Measurements from ENCODE around the gene ZFAND3.
"Not testable (repeated sequence)": the region's sequence is repeated elsewhere in the genome, so short reads cannot be mapped to it uniquely, and the experiment has no call there.

ZFAND3 gene

GRCh38 chr6:38016824-38017223, 197.3 kb downstream of the ZFAND3 start:
- no peak for DNase-seq

DNA sequence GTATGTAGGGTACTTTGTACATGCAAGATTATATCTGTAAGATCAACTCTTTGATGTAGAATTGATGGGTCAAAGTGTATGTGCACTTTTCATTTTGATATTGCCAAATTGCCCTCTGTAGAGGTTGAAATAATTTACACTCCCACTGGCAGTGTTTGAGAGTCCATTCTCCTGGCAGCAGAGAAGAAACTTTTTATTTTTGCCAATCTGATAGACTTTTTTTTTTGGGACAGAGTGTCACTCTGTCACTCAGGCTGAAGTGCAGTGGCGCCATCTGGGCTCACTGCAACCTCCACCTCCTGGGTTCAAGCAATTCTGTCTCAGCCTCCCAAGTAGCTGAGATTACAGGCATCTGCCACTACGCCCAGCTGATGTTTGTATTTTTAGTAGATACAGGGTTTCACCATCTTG, 199.2 kb downstream of the ZFAND3 start:
- DNase-seq, result no peak

GRCh38 chr6:38020593-38020992, 201.1 kb downstream of the ZFAND3 start:
- DNase-seq, result peak; percentile 58 to 94

- DNase-seq, result peak; percentile 50 to 93
These were observed 201.5 kb downstream of the ZFAND3 start for GRCh38 chr6:38021029-38021428.

- peak in 1 of 2 experiments; percentile 57 for DNase-seq
These were observed 202.0 kb downstream of the ZFAND3 start for GRCh38 chr6:38021571-38021970.

GRCh38 chr6:38022688-38023087, 203.2 kb downstream of the ZFAND3 start:
- no peak for DNase-seq

- no peak for DNase-seq
These were observed 205.4 kb downstream of the ZFAND3 start for GRCh38 chr6:38024908-38025307.

- no peak for DNase-seq
These were observed 205.9 kb downstream of the ZFAND3 start for GRCh38 chr6:38025451-38025850.

DNA sequence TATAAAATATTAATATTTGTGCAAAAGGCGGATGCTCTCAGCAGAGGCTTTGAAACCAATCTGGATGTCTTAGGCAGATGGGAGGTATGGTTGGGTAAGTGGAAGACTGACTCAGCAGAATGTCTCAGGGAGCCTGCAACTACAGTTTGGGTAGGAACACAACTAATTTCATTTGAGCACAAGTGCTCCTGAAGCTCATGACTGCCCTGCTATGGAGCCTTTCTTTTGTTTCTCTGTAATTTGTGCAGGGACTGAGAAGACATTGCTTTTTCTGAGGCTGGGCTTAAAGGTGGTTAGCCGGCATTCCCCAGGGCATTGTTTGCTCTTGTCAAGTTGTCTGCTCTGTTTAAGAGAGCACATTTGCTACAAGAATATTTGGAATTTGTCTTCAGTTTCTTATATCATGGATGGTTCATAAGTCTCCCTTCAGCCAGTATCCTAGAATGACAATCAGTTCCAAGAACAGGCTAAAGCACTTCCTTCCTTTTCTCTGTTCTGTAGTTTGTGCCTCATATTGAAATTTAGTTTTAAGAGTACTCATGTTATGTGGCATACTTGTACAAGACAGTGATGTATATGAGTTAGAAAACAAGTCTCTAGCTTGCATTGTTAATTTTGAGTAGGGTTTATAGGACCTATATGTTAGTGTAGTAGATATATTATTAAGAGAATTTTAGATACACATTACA, 208.3 kb downstream of the ZFAND3 start:
- no peak for DNase-seq

DNA sequence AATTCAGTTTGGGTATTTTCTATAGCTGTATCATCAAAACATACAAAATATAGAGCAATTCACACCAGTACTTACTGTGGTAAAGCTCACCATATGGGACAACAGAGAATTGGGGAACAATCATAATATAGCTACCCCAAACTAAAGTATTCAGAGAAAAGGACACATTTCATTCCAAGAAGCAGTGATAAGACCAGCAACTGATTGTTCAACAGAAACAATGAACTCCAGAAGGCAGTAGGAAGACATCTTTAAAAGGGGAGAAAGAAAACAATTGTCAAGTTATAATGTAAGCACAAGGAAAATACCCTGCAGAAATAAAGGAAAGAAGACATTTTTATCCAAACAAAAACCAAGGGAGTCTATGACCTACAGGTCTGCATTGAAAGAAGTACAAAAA, 210.9 kb downstream of the ZFAND3 start:
- no peak for DNase-seq

- DNase-seq, result no peak
These were observed 213.3 kb downstream of the ZFAND3 start for GRCh38 chr6:38032797-38033196.

GRCh38 chr6:38033442-38033982, 214.0 kb downstream of the ZFAND3 start:
- DNase-seq, result peak; percentile 65 to 91

GRCh38 chr6:38034274-38034914, 214.9 kb downstream of the ZFAND3 start:
- DNase-seq, result peak in 1 of 2 experiments; percentile 26

- DNase-seq, result no peak
These were observed 216.0 kb downstream of the ZFAND3 start for GRCh38 chr6:38035478-38035877.

GRCh38 chr6:38039502-38039901, 220.0 kb downstream of the ZFAND3 start:
- DNase-seq, result no peak

GRCh38 chr6:38040254-38040653, 220.7 kb downstream of the ZFAND3 start:
- no peak for DNase-seq

- no peak for DNase-seq
These were observed 223.8 kb downstream of the ZFAND3 start for GRCh38 chr6:38043259-38043753.

DNA sequence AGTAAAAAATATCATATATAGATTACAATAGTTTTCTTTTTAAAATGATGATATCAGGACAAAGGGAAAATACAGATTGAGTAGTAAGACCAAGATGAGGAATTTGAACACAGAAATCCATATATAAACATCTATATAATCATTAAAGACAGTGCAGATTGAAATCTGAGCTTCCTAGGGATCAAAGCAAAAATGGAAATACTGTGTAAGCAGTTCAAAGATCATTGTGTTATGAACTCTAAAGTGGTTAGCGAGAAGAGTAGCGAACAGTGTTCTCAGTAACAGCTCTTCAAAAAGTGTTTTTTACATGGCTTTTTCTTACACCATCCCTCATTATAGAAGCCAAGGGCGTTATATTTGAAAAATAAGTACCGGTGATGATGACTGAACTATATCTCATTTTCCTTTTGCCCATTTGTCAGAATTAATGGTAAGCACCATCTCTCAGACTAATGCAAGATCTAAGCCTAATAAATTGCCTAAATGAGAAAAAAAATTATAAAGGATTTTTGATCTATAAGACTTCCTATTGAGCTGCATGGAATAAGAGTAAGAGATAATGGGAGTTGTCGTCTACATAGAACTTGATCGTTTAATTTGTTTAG, 226.3 kb downstream of the ZFAND3 start:
- DNase-seq, result no peak

GRCh38 chr6:38047562-38047961, 228.0 kb downstream of the ZFAND3 start:
- no peak for DNase-seq

GRCh38 chr6:38049861-38050397, 230.4 kb downstream of the ZFAND3 start:
- not testable (repeated sequence) for DNase-seq

DNA sequence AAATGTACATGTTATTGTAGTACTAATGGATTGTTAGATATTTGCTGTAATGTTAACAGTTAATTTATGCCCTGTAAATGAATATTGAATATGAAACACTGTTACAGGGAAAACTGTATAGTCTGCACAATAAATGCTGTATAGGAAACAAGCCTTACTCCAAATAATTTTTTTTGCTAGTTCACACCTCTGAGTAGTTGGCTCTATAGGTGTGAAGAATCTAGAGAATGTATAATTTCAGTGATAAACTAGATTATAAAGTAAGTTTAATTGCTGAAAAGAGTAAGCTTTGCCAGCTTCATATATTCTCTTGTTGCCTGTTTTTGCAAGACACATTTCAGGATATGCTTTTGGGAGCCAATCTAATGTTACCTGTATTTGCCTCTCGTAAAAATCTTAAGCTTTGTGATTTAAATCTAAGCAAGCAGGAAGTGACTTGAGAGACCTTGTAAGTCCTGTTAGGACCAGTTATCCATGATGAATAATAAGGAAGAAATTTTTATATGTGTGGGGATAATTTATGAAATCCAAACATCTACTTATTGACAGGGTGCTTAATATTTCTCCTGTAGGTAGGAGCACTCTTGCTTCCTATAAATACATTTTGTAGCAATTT, 232.4 kb downstream of the ZFAND3 start:
- DNase-seq, result no peak

- DNase-seq, result no peak
These were observed 235.1 kb downstream of the ZFAND3 start for GRCh38 chr6:38054527-38055202.

Data from NCI-H2081 (cell line).